ENCODE data around the gene PCF11. TPM values are rescaled to one million over a fixed set of nuclear protein-coding genes. Genes with fewer than 3 reads are reported as not detected.

PCF11 gene
- total and polyA plus RNA-seq, 2 of the 4 experiments (the other 2 are of a cell fraction), result 19.2 to 26.7 TPM

- Histone ChIP-seq H2AFZ (replicated peaks; ENCODE audit: low read length, poor library complexity) (no peak overlapping the region), H3K4me2 (ENCODE audit: low read depth, low read length) (no peak overlapping the region), H4K5ac (ENCODE audit: low read depth, low read length) (no peak overlapping the region), H2AK9ac (replicated peaks; ENCODE audit: low read depth, low read length, poor library complexity) (no peak overlapping the region), H2AK5ac (ENCODE audit: low read depth, low read length) (no peak overlapping the region), H4K20me1 (ENCODE audit: insufficient read depth, low read length) (peaks cover 33% of the 10 kb centered on the region), H3K56ac (ENCODE audit: extremely low read depth, insufficient read depth, low read length) (no peak overlapping the region), H2BK20ac (ENCODE audit: low read depth, low read length) (no peak overlapping the region), H2BK120ac (ENCODE audit: low read depth, low read length) (no peak overlapping the region), H3K4ac (ENCODE audit: low read depth, low read length) (no peak overlapping the region), H3K36me3 (ENCODE audit: control insufficient read depth, insufficient read depth, low read length) (peaks cover 42% of the 10 kb centered on the region), H3K9me3 (ENCODE audit: control insufficient read depth, insufficient read depth, low read length) (no peaks in the 10 kb centered on the region), H3K18ac (ENCODE audit: low read depth, low read length) (no peak overlapping the region), H3K9me1 (ENCODE audit: insufficient read depth, low read length) (peaks cover 2% of the 10 kb centered on the region; the same call in 1 of the 2 replicates), H3K9ac (ENCODE audit: low read depth, low read length) (no peak overlapping the region), H4K91ac (ENCODE audit: insufficient read depth, low read depth, low read length) (no peak overlapping the region), H2BK5ac (ENCODE audit: low read depth, low read length, poor library complexity, severe bottlenecking) (no peak overlapping the region), H3K4me1 (ENCODE audit: control insufficient read depth, insufficient read depth, low read length) (peaks cover 2% of the 10 kb centered on the region), H3K27me3 (ENCODE audit: control insufficient read depth, insufficient read depth, low read length) (no peaks in the 10 kb centered on the region), H3K27ac (ENCODE audit: insufficient read depth, low read length) (no peak overlapping the region), H3K14ac (replicated peaks; ENCODE audit: low read depth, low read length) (no peak overlapping the region), H2BK15ac (ENCODE audit: low read depth, low read length) (no peak overlapping the region), H3K79me1 (ENCODE audit: low read depth in 1 of 2, low read length in 2 of 2) (peaks cover 19 to 22% of the 10 kb centered on the region in 2 experiments), H4K8ac (ENCODE audit: low read depth in 2 of 2, low read length in 2 of 2) (no peak overlapping the region), H3K23ac (ENCODE audit: low read depth, low read length) (no peak overlapping the region), H3K4me3 (ENCODE audit: insufficient read depth, low read depth, low read length) (no peak overlapping the region)
- CTCF ChIA-PET, result no interaction called here
- no peak for TF ChIP-seq NFE2L2 (IDR thresholded peaks at IDR 0.05; ENCODE audit: low read depth, low read length)
- no peak for TF ChIP-seq USF2 (IDR thresholded peaks at IDR 0.05; ENCODE audit: low read depth, low read length)
- no peak for TF ChIP-seq SMC3 (IDR thresholded peaks at IDR 0.05; ENCODE audit: low read depth, low read length)
- TF ChIP-seq BHLHE40 (IDR thresholded peaks at IDR 0.05; ENCODE audit: low read depth, low read length), result no peak
- TF ChIP-seq, protein P1, sequence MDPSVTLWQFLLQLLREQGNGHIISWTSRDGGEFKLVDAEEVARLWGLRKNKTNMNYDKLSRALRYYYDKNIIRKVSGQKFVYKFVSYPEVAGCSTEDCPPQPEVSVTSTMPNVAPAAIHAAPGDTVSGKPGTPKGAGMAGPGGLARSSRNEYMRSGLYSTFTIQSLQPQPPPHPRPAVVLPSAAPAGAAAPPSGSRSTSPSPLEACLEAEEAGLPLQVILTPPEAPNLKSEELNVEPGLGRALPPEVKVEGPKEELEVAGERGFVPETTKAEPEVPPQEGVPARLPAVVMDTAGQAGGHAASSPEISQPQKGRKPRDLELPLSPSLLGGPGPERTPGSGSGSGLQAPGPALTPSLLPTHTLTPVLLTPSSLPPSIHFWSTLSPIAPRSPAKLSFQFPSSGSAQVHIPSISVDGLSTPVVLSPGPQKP (IDR thresholded peaks at IDR 0.05; ENCODE audit: borderline replicate concordance, low read depth, low read length), result no peak
- TF ChIP-seq CHD1 (IDR thresholded peaks at IDR 0.05; ENCODE audit: low read depth, low read length), result no peak
- no peak for TF ChIP-seq MAFK (IDR thresholded peaks at IDR 0.05; ENCODE audit: low read depth, low read length)
- TF ChIP-seq RCOR1 (IDR thresholded peaks at IDR 0.05; ENCODE audit: insufficient replicate concordance, low read length), result no peak
- TF ChIP-seq MXI1 (IDR thresholded peaks at IDR 0.05; ENCODE audit: borderline replicate concordance, low read depth, low read length), result no peak
- no peak for TF ChIP-seq FOS (IDR thresholded peaks at IDR 0.05; ENCODE audit: low read depth, low read length)
- TF ChIP-seq MAZ (IDR thresholded peaks at IDR 0.05; ENCODE audit: borderline replicate concordance, low read depth, low read length), result no peak
- TF ChIP-seq CTCF (conservative IDR thresholded peaks at IDR 0.05; ENCODE audit: low read depth, low read length), result no peak
- TF ChIP-seq RAD21 (IDR thresholded peaks at IDR 0.05; ENCODE audit: low read length), result no peak
- no peak for TF ChIP-seq POLR2A (IDR thresholded peaks at IDR 0.05; ENCODE audit: low read depth, low read length)
- TF ChIP-seq RFX5 (IDR thresholded peaks at IDR 0.05; ENCODE audit: low read depth, low read length), result no peak
- TF ChIP-seq CEBPB (IDR thresholded peaks at IDR 0.05; ENCODE audit: low read depth, low read length), result no peak
- WGBS, 2 experiments (ENCODE audit: extremely low coverage in 2 of 2, insufficient read length in 1 of 2), result no CpG with 5 or more reads among the region's 1 CpG
- DNase-seq (no peak), ATAC-seq (ENCODE audit: low read depth) (no peak)
- dilution Hi-C loops (cut with HindIII; ENCODE audit: low sequenced_read_pairs, unreplicated experiment) (no loop called here), in situ Hi-C loops (cut with MboI; ENCODE audit: low sequenced_read_pairs) (no loop called here), intact Hi-C loops (cut with micrococcal nuclease) (no loop called here)
- no TSS peak for BruUV-seq (replicated peaks)
- POLR2A ChIA-PET (ENCODE audit: unreplicated experiment), result no interaction called here
Observed at GRCh38 chr11:83175815-83176214, 18.9 kb downstream of the PCF11 start.

All from IMR-90 (cell line).